GM10847 (cell line): ENCODE data around the gene IDI1.

Experiments used
- POLR2A ChIP-seq: IDR thresholded peaks from 2 replicates; pipeline ENCODE4 v1.6.1; 2011; ENCODE audit not compliant: insufficient read length; ENCODE audit errors: extremely low read depth

IDI1 gene

DNA sequence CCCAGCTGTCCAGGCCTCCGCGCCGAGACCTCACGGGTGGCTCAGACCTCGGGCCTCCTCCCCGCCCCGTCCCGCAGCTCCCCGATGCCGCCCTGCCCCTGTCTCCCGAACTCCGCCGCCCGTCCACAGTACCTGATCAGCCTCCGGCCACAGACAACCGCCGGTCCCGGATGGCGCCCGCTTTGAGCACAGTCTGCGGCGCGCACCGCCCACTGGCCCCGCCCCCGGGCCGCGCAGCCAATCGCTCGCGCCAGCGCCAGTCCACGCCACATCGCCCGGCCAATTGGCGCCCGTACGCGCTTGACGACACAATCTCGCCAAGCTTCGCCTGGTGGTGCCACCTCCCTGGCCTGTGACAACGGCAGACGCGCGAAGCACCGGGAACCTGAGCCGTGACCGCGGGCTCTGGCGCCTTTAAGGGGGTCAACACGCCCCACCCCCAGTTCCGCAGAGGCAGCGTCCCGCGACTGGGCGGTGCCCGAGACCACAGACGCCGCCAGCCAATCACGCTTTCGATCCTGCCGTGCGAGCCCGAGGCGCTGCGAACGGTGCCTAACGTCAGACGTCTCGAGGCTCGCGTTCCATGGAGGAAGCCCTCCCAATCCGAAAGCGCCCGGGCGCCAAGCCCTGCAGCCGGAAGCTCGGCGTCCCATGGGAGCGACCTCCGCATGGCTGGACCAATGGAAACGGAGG lies at the start of gene IDI1:
Gene IDI1 (minus strand): TSS at position 388 of the 693 bp plus-strand sequence. CDS start 116 bp downstream, at position 272.
- peak; percentile 99 for TF ChIP-seq POLR2A

- no peak for TF ChIP-seq POLR2A
These were observed 48.5 kb upstream of the IDI1 start for GRCh38 chr10:1097436-1097835.

DNA sequence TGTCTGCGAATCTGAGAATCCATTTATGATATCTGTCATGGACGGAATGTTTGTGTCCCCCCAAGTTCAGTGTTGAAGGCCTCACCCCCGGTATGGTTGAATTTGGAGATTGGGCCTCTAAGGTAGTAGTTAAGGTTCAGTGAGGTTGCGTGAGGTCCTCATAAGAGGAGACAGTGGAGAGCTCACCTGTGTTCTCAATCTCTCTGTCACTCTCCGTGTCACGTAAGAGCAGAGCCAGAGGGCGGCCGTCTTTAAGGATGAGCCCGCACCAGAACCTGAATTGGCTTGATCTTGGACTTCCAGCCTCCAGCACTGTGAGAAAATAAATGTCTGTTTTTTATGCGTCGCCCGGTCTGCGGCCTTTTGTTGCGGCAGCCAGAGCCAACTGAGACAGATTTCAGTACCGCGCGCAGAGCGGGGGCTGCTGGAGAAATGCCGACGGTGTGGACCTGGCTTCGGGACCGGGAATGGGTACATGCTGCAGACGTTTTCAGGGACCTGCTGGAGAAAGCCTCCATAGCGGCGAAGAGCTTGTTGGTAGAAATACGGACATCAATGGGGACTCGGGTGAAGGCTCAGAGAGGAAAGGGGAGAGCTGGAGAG lies 47.5 kb upstream of the IDI1 start:
- no peak for TF ChIP-seq POLR2A

- TF ChIP-seq POLR2A: no peak
These were observed 46.6 kb upstream of the IDI1 start for GRCh38 chr10:1095498-1095897.

GRCh38 chr10:1094112-1095057 lies 45.5 kb upstream of the IDI1 start:
- no peak for TF ChIP-seq POLR2A

GRCh38 chr10:1093696-1094095 lies 44.8 kb upstream of the IDI1 start:
- TF ChIP-seq POLR2A: no peak

DNA sequence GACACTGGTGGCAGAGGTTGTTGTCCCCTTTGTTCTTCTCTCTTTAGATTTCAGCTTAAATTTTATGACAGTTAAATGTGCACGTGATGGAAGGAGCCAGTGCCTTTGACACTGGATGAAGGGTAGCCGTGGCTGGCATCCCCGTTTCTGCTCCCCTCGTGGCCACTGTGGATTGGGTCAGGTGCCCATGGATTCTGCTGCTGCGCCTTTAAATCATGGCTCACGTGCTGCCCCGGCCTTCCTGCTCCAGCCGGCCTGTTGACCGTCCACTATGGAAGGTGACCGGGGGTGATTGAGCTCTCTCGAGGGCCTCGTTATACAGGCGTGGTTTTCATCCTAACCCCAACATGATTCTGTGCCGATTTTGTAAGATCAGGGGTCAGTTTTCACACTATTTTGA lies 41.8 kb upstream of the IDI1 start:
- no peak for TF ChIP-seq POLR2A

- no peak for TF ChIP-seq POLR2A
These were observed 40.2 kb upstream of the IDI1 start for GRCh38 chr10:1089017-1089689.

DNA sequence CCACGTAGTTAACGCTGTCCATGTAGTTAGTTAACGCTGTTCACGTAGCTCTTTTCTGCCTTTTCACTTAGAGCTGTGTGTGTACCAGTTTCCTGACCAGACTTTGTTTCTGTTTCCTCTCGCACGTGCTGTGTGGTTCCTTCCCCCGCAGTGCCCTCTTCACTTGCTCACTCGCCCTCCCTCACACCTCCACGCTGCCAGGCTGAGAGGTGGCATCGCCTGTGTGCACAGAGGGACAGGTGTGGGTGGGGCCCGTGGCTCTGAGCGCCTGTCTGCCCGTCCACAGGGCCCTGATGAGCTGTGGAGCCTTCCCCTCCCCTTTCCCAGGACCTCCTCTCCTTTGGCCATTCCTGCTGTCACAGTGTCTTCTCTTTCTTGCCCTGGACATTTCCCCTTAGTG lies 37.9 kb upstream of the IDI1 start:
- no peak for TF ChIP-seq POLR2A

- TF ChIP-seq POLR2A: no peak
These were observed 36.3 kb upstream of the IDI1 start for GRCh38 chr10:1085258-1085657.

DNA sequence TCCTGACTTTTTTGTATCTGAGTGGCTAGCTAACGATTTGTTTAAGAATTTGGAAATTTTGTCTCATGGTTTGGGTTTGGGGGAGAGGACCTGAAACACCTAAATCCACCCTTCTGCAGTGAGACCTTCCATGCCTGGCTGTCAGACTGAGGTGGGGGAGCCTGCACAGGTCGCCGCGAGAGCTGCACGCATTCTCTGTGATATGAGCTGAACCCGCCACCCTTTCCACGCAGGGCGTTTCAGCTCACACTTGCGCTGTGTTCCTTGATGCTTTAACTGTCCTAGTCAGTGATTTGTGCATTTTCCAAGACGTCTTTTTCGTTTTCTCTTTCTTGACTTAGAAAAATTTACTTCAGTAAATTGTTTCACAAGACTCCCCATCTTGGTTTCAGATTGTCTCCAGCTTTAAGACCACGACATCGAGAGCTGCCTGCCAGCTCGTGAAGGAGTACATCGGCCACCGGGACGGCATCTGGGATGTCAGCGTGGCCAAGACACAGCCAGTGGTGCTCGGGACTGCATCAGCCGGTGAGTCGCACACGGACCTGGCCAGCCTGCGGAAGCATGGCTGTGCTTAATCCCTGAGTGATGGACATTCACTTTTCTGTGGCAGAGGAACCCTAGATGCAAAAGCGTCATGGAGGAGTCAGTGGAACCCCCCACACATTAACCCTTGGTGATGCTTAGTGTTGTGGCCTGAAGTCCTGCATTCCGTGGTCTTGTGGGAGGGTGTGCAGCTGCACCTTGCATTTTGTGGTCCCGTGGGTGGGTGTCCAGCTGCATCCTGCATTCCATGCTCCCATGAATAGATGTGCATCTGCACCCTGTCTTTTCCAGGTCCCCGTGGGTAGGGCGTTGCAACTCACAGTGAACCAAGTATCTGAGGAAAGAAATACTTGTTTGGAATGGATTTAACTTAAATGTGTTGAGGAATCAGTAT lies 35.4 kb upstream of the IDI1 start:
- TF ChIP-seq POLR2A: no peak

DNA sequence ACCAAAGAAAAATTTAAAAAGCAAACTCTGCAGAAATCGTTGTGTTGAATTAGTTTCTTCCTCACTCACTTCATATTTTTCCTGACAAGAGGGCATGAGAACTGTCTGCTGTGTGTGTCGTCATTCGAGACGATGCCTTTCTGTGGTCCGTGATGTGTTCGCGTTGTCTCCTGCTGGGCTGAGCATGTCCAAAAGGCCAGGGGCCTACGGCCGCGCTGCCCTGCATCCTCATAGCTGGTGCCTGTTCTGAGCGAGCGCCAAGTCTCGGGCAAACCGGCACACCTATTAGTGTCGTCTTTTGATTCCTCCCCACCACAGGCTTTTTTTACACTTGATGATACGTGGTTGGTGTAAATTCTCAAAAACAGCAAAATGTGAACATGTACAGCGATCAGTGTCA lies 34.7 kb upstream of the IDI1 start:
- TF ChIP-seq POLR2A: no peak

GRCh38 chr10:1078668-1079067 lies 29.7 kb upstream of the IDI1 start:
- TF ChIP-seq POLR2A: no peak

DNA sequence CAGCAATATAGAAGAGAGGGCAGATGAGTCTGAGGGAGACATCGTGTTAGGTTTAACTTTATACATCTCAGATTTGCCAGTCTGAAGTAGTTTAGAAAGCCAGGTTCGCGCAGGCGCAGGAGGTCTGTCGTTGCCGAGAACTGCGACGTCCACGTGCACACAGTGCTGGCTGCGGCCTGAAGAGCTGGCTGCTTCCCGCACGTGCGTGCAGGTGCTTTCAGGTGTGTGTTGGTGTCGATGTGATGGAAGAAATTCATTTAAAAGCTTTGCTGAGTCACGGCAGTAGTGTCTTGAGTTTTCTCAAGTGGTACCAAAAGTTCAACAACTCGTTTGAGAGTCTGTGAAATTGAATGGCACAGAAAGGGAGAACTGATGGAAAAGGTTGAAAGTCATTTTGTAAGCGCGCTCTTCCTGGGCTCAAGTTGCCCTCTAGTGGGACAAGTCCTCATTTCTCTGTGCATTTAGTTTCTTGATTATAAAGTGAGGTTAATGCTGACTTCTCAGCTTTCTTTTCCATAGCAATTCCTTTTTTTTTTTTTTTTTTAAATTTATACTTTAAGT lies 25.9 kb upstream of the IDI1 start:
- no peak for TF ChIP-seq POLR2A
